Measurements from ENCODE around the gene PLXNA4.

PLXNA4 gene

GRCh38 chr7:132450188-132450587 is 126.1 kb downstream of the PLXNA4 start:
- Histone ChIP-seq H4K20me1 (ENCODE audit: low read depth, low read length) (no peaks in the 10 kb centered on the region), H3F3A (ENCODE audit: insufficient read depth) (no peaks in the 10 kb centered on the region), H2AFZ (ENCODE audit: low read depth, low read length, severe bottlenecking) (no peak overlapping the region), H3K79me2 (ENCODE audit: insufficient read depth, low read length) (no peaks in the 10 kb centered on the region), H3K9ac (ENCODE audit: low read length) (no peak overlapping the region), H3K9me3 (ENCODE audit: insufficient read depth, low read length) (no peaks in the 10 kb centered on the region), H3K9me2 (replicated peaks; ENCODE audit: insufficient read depth, low read length) (no peaks in the 10 kb centered on the region), H3K36me3 (ENCODE audit: low read length) (no peaks in the 10 kb centered on the region), H3K27me3 (ENCODE audit: low read length) (no peaks in the 10 kb centered on the region), H3K4me2 (ENCODE audit: low read depth, low read length, poor library complexity, severe bottlenecking) (no peak overlapping the region), H3K27ac (ENCODE audit: low read depth, low read length) (no peak overlapping the region), H3K4me3 (ENCODE audit: insufficient read depth, low read length, poor library complexity, severe bottlenecking) (no peak overlapping the region)
- TF ChIP-seq EZH2phosphoT487 (conservative IDR thresholded peaks at IDR 0.05; ENCODE audit: low read length) = no peak
- no peak for TF ChIP-seq CTCF (IDR thresholded peaks at IDR 0.05; ENCODE audit: insufficient read depth, low read length, poor library complexity, severe bottlenecking)

- Histone ChIP-seq H4K20me1 (ENCODE audit: low read depth, low read length) (no peaks in the 10 kb centered on the region), H3K9ac (ENCODE audit: low read length) (no peak overlapping the region), H3K27me3 (ENCODE audit: low read length) (no peaks in the 10 kb centered on the region), H3K27ac (ENCODE audit: low read depth, low read length) (no peak overlapping the region), H3K4me2 (ENCODE audit: low read depth, low read length, poor library complexity, severe bottlenecking) (no peak overlapping the region), H3K9me3 (ENCODE audit: insufficient read depth, low read length) (no peaks in the 10 kb centered on the region), H3K4me3 (ENCODE audit: insufficient read depth, low read length, poor library complexity, severe bottlenecking) (no peak overlapping the region), H3K9me2 (replicated peaks; ENCODE audit: insufficient read depth, low read length) (no peaks in the 10 kb centered on the region), H3K79me2 (ENCODE audit: insufficient read depth, low read length) (no peaks in the 10 kb centered on the region), H3F3A (ENCODE audit: insufficient read depth) (no peaks in the 10 kb centered on the region), H3K36me3 (ENCODE audit: low read length) (no peaks in the 10 kb centered on the region), H2AFZ (ENCODE audit: low read depth, low read length, severe bottlenecking) (no peak overlapping the region)
- TF ChIP-seq EZH2phosphoT487 (conservative IDR thresholded peaks at IDR 0.05; ENCODE audit: low read length) = no peak
- TF ChIP-seq CTCF (IDR thresholded peaks at IDR 0.05; ENCODE audit: insufficient read depth, low read length, poor library complexity, severe bottlenecking) = no peak
These were observed 129.5 kb downstream of the PLXNA4 start for GRCh38 chr7:132446666-132447278.

- H2AFZ ChIP-seq (ENCODE audit: low read depth, low read length, severe bottlenecking) = no peak overlapping the region
- no peaks in the 10 kb centered on the region for H3F3A ChIP-seq (ENCODE audit: insufficient read depth)
- no peak overlapping the region for H3K4me3 ChIP-seq (ENCODE audit: insufficient read depth, low read length, poor library complexity, severe bottlenecking)
- TF ChIP-seq EZH2phosphoT487 (conservative IDR thresholded peaks at IDR 0.05; ENCODE audit: low read length) (no peak), CTCF (IDR thresholded peaks at IDR 0.05; ENCODE audit: insufficient read depth, low read length, poor library complexity, severe bottlenecking) (no peak)
- no peaks in the 10 kb centered on the region for H3K9me3 ChIP-seq (ENCODE audit: insufficient read depth, low read length)
- H3K9ac ChIP-seq (ENCODE audit: low read length) = no peak overlapping the region
- no peaks in the 10 kb centered on the region for H3K79me2 ChIP-seq (ENCODE audit: insufficient read depth, low read length)
- H3K36me3 ChIP-seq (ENCODE audit: low read length) = no peaks in the 10 kb centered on the region
- no peaks in the 10 kb centered on the region for H3K27me3 ChIP-seq (ENCODE audit: low read length)
- no peaks in the 10 kb centered on the region for H3K9me2 ChIP-seq (replicated peaks; ENCODE audit: insufficient read depth, low read length)
- no peak overlapping the region for H3K27ac ChIP-seq (ENCODE audit: low read depth, low read length)
- H3K4me2 ChIP-seq (ENCODE audit: low read depth, low read length, poor library complexity, severe bottlenecking) = no peak overlapping the region
- no peaks in the 10 kb centered on the region for H4K20me1 ChIP-seq (ENCODE audit: low read depth, low read length)
These were observed 130.0 kb downstream of the PLXNA4 start for GRCh38 chr7:132446260-132446659.
